ENCODE data around the gene SIGLEC7. TPM values are rescaled to one million over a fixed set of nuclear protein-coding genes. Genes with fewer than 3 reads are reported as not detected.
"Not testable (repeated sequence)": the region's sequence is repeated elsewhere in the genome, so short reads cannot be mapped to it uniquely, and the experiment has no call there.

The SIGLEC7 gene
- total RNA-seq, 2 donors from 2014 or later = not detected

- H3K4me3 Mint-ChIP-seq = no peak overlapping the region
- H3K4me1 Mint-ChIP-seq = no peaks in the 10 kb centered on the region
- H3K27ac ChIP-seq (ENCODE audit: low read depth, low read length) = no peak overlapping the region
- no peak for DNase-seq
- no peaks in the 10 kb centered on the region for H3K4me1 ChIP-seq (ENCODE audit: control insufficient read depth, insufficient read depth, low read length)
- no peak overlapping the region for H3K4me3 ChIP-seq (ENCODE audit: low read length)
- no peak overlapping the region for H3K9ac ChIP-seq (ENCODE audit: extremely low read depth, low read length, poor library complexity, severe bottlenecking)
- H3K27me3 ChIP-seq (ENCODE audit: control insufficient read depth, insufficient read depth, low read length, poor library complexity, severe bottlenecking) = peaks cover 22% of the 10 kb centered on the region
- TF ChIP-seq, protein P1, sequence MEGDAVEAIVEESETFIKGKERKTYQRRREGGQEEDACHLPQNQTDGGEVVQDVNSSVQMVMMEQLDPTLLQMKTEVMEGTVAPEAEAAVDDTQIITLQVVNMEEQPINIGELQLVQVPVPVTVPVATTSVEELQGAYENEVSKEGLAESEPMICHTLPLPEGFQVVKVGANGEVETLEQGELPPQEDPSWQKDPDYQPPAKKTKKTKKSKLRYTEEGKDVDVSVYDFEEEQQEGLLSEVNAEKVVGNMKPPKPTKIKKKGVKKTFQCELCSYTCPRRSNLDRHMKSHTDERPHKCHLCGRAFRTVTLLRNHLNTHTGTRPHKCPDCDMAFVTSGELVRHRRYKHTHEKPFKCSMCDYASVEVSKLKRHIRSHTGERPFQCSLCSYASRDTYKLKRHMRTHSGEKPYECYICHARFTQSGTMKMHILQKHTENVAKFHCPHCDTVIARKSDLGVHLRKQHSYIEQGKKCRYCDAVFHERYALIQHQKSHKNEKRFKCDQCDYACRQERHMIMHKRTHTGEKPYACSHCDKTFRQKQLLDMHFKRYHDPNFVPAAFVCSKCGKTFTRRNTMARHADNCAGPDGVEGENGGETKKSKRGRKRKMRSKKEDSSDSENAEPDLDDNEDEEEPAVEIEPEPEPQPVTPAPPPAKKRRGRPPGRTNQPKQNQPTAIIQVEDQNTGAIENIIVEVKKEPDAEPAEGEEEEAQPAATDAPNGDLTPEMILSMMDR (conservative IDR thresholded peaks at IDR 0.05) = no peak
- peaks cover 29% of the 10 kb centered on the region for H3K27me3 Mint-ChIP-seq (ENCODE audit: insufficient read depth)
- WGBS, 2 experiments (ENCODE audit: insufficient coverage in 1 of 2, insufficient read length in 1 of 2) = 91 to 97% methylated on average over 9 to 13 of the region's 13 CpGs
- no peaks in the 10 kb centered on the region for H3K9me3 ChIP-seq (ENCODE audit: control insufficient read depth, low read length)
- H3K9me3 Mint-ChIP-seq = peaks cover 7% of the 10 kb centered on the region
- H3K27ac Mint-ChIP-seq = no peak overlapping the region
- H3K36me3 Mint-ChIP-seq (ENCODE audit: low read depth) = no peaks in the 10 kb centered on the region
- H3K36me3 ChIP-seq (ENCODE audit: control insufficient read depth, insufficient read depth, low read length) = no peaks in the 10 kb centered on the region
Observed at GRCh38 chr19:51168564-51169282, 26.6 kb downstream of the SIGLEC7 start.

GRCh38 chr19:51169283-51169918 is 27.3 kb downstream of the SIGLEC7 start:
- not testable (repeated sequence) for H3K27ac Mint-ChIP-seq; H3K27ac ChIP-seq (ENCODE audit: low read depth, low read length); H3K9ac ChIP-seq (ENCODE audit: extremely low read depth, low read length, poor library complexity, severe bottlenecking); H3K4me3 ChIP-seq (ENCODE audit: low read length); H3K36me3 Mint-ChIP-seq (ENCODE audit: low read depth); H3K4me3 Mint-ChIP-seq; H3K9me3 ChIP-seq (ENCODE audit: control insufficient read depth, low read length); H3K4me1 Mint-ChIP-seq; H3K9me3 Mint-ChIP-seq; H3K4me1 ChIP-seq (ENCODE audit: control insufficient read depth, insufficient read depth, low read length); H3K36me3 ChIP-seq (ENCODE audit: control insufficient read depth, insufficient read depth, low read length)
- H3K27me3 Mint-ChIP-seq (ENCODE audit: insufficient read depth) = peaks cover 29% of the 10 kb centered on the region
- TF ChIP-seq, protein P1 (conservative IDR thresholded peaks at IDR 0.05) = peak; percentile 91
- DNase-seq = peak; percentile 88
- peaks cover 22% of the 10 kb centered on the region for H3K27me3 ChIP-seq (ENCODE audit: control insufficient read depth, insufficient read depth, low read length, poor library complexity, severe bottlenecking)
- WGBS, 2 experiments (ENCODE audit: insufficient coverage in 1 of 2, insufficient read length in 1 of 2) = 24 to 26% methylated on average over 6 to 11 of the region's 11 CpGs

DNA sequence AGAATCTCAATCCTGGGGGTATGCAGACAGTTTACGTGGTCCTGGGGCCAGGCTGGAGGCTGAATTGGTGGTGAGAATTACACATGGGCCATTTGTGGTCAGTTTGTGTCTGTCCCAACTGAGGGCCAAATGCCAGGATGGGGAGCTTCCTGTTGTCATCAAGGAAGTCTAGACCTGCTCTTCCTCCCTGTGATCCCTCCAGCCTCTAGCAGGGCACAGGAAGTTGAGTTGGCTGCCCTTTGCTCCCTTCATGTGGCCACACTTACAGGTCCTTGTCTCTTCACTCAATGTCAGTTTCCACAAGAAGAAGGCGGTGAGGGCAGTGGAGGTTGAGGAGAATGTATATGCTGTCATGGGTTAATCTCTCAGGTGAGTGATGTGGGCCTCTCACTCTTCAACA is 30.1 kb downstream of the SIGLEC7 start:
- Mint-ChIP-seq H3K9me3 (peaks cover 7% of the 10 kb centered on the region), H3K36me3 (ENCODE audit: low read depth) (no peaks in the 10 kb centered on the region), H3K4me1 (no peaks in the 10 kb centered on the region), H3K27me3 (ENCODE audit: insufficient read depth) (peaks cover 27% of the 10 kb centered on the region), H3K4me3 (no peak overlapping the region), H3K27ac (no peak overlapping the region)
- no peak overlapping the region for H3K27ac ChIP-seq (ENCODE audit: low read depth, low read length)
- no peaks in the 10 kb centered on the region for H3K4me1 ChIP-seq (ENCODE audit: control insufficient read depth, insufficient read depth, low read length)
- H3K9ac ChIP-seq (ENCODE audit: extremely low read depth, low read length, poor library complexity, severe bottlenecking) = no peak overlapping the region
- no peaks in the 10 kb centered on the region for H3K9me3 ChIP-seq (ENCODE audit: control insufficient read depth, low read length)
- peaks cover 46% of the 10 kb centered on the region for H3K27me3 ChIP-seq (ENCODE audit: control insufficient read depth, insufficient read depth, low read length, poor library complexity, severe bottlenecking)
- TF ChIP-seq, protein P1 (conservative IDR thresholded peaks at IDR 0.05) = no peak
- no peak overlapping the region for H3K4me3 ChIP-seq (ENCODE audit: low read length)
- no peak for DNase-seq
- WGBS, 2 experiments (ENCODE audit: insufficient coverage in 1 of 2, insufficient read length in 1 of 2) = 84 to 100% methylated on average over 1 of the region's 2 CpGs
- H3K36me3 ChIP-seq (ENCODE audit: control insufficient read depth, insufficient read depth, low read length) = no peaks in the 10 kb centered on the region
